H1 (cell line): ENCODE measurements around the gene AMIGO2. TPM values are rescaled to one million over a fixed set of nuclear protein-coding genes. Genes with fewer than 3 reads are reported as not detected.

Experiments
- BCL11A ChIP-seq, 2 experiments: IDR thresholded peaks; one replicate each; pipeline ENCODE4 v1.6.1; 2011; ENCODE audit warnings: low read depth in 2 of 2, low read length in 2 of 2, mild to moderate bottlenecking in 2 of 2
- BRCA1 ChIP-seq: IDR thresholded peaks from 2 replicates; pipeline ENCODE4 v1.6.1; 2012; ENCODE audit warnings: low read depth, low read length, improper control_type of control experiment
- NRF1 ChIP-seq: IDR thresholded peaks from 2 replicates; pipeline ENCODE4 v1.6.1; 2011; ENCODE audit warnings: mild to moderate bottlenecking, low read depth, low read length, improper control_type of control experiment
- PHF8 ChIP-seq: fragments of 200-600 bp; sonication (generic); conservative IDR thresholded peaks from 2 replicates; pipeline ENCODE4 v1.7.1; 2012; ENCODE audit warnings: low read depth, mild to moderate bottlenecking, inconsistent platforms, low read length, moderate library complexity
- POLR2AphosphoS5 ChIP-seq: IDR thresholded peaks from 2 replicates; pipeline ENCODE4 v1.6.1; 2011; ENCODE audit warnings: low read depth, low read length
- RAD21 ChIP-seq, 2 experiments: IDR thresholded peaks in 1 of 2; conservative IDR thresholded peaks in 1 of 2; 2 replicates each; pipeline ENCODE4 v1.6.1; 2011; ENCODE audit warnings: low read depth in 2 of 2, low read length in 2 of 2, improper control_type of control experiment in 1 of 2, inconsistent platforms in 1 of 2, mild to moderate bottlenecking in 1 of 2, moderate library complexity in 1 of 2
- RFX5 ChIP-seq: IDR thresholded peaks from 2 replicates; pipeline ENCODE4 v1.6.1; 2011; ENCODE audit warnings: low read depth, low read length, improper control_type of control experiment, borderline replicate concordance
- TCF12 ChIP-seq: IDR thresholded peaks from 2 replicates; pipeline ENCODE4 v1.6.1; 2011; ENCODE audit warnings: low read depth, mild to moderate bottlenecking, low read length
- polyA plus RNA-seq, 7 experiments: library from polyadenylated mRNA; depleted of rRNA in 3 of 7; stranded (reverse) in 5 of 7; unstranded in 2 of 7; fragments of >200 nt in 5 of 7; fragments of 200-250 nt in 2 of 7; gene quantifications; 1 replicate in 5 of 7; 2 replicates in 1 of 7; 4 replicates in 1 of 7; pipeline versions ENCODE4 v1.2.1 to v1.2.3, GENCODE V29; 2011 to 2013; ENCODE audit warnings: missing spikeins in 2 of 7, mixed read lengths in 2 of 7
- total RNA-seq: library from RNA; stranded (reverse); fragmentation: NEBNext Ultra II Directional; extraction: Animal tissue kit (Norgen Biotek cat#: 25700); gene quantifications from 2 replicates; pipeline ENCODE4 v1.2.1, GENCODE V29; 2021
- TF ChIP-seq, protein P1 (sequence below): fragments of 300-600 bp; sonication (generic); IDR thresholded peaks from 2 replicates; pipeline ENCODE4 v1.7.1; 2012; ENCODE audit warnings: low read length, moderate library complexity, mild to moderate bottlenecking, inconsistent platforms; ENCODE audit not compliant: insufficient replicate concordance
- TF ChIP-seq, protein P2 (sequence below): IDR thresholded peaks from 2 replicates; pipeline ENCODE4 v1.6.1; 2011; ENCODE audit warnings: low read length, improper control_type of control experiment

Gene AMIGO2
- total and polyA plus RNA-seq, 2 of the 8 experiments (the other 6 are each of a cell fraction or from before 2014, with no cell fraction given) = 1.7 to 3.3 TPM

DNA sequence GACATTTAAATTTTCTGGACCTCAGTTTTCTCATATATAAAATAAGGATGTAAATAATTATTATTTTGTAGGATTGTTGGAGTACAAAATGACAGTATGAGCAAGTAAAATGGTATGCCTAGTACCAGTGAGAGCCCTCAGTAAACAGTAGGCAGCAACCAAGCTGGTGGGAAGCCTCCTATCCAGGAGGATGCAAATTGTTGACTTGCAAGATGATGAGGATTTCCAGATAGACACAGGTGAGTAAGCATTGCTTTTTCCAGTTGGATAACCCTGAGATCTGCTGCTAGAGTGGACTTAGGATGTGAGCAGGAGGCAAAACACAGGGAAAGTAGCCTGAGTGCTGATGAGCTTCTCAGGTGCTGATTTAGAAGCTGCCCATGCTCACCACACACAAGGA is 28.2 kb upstream of the AMIGO2 start (continued):
- TF ChIP-seq, protein P1, sequence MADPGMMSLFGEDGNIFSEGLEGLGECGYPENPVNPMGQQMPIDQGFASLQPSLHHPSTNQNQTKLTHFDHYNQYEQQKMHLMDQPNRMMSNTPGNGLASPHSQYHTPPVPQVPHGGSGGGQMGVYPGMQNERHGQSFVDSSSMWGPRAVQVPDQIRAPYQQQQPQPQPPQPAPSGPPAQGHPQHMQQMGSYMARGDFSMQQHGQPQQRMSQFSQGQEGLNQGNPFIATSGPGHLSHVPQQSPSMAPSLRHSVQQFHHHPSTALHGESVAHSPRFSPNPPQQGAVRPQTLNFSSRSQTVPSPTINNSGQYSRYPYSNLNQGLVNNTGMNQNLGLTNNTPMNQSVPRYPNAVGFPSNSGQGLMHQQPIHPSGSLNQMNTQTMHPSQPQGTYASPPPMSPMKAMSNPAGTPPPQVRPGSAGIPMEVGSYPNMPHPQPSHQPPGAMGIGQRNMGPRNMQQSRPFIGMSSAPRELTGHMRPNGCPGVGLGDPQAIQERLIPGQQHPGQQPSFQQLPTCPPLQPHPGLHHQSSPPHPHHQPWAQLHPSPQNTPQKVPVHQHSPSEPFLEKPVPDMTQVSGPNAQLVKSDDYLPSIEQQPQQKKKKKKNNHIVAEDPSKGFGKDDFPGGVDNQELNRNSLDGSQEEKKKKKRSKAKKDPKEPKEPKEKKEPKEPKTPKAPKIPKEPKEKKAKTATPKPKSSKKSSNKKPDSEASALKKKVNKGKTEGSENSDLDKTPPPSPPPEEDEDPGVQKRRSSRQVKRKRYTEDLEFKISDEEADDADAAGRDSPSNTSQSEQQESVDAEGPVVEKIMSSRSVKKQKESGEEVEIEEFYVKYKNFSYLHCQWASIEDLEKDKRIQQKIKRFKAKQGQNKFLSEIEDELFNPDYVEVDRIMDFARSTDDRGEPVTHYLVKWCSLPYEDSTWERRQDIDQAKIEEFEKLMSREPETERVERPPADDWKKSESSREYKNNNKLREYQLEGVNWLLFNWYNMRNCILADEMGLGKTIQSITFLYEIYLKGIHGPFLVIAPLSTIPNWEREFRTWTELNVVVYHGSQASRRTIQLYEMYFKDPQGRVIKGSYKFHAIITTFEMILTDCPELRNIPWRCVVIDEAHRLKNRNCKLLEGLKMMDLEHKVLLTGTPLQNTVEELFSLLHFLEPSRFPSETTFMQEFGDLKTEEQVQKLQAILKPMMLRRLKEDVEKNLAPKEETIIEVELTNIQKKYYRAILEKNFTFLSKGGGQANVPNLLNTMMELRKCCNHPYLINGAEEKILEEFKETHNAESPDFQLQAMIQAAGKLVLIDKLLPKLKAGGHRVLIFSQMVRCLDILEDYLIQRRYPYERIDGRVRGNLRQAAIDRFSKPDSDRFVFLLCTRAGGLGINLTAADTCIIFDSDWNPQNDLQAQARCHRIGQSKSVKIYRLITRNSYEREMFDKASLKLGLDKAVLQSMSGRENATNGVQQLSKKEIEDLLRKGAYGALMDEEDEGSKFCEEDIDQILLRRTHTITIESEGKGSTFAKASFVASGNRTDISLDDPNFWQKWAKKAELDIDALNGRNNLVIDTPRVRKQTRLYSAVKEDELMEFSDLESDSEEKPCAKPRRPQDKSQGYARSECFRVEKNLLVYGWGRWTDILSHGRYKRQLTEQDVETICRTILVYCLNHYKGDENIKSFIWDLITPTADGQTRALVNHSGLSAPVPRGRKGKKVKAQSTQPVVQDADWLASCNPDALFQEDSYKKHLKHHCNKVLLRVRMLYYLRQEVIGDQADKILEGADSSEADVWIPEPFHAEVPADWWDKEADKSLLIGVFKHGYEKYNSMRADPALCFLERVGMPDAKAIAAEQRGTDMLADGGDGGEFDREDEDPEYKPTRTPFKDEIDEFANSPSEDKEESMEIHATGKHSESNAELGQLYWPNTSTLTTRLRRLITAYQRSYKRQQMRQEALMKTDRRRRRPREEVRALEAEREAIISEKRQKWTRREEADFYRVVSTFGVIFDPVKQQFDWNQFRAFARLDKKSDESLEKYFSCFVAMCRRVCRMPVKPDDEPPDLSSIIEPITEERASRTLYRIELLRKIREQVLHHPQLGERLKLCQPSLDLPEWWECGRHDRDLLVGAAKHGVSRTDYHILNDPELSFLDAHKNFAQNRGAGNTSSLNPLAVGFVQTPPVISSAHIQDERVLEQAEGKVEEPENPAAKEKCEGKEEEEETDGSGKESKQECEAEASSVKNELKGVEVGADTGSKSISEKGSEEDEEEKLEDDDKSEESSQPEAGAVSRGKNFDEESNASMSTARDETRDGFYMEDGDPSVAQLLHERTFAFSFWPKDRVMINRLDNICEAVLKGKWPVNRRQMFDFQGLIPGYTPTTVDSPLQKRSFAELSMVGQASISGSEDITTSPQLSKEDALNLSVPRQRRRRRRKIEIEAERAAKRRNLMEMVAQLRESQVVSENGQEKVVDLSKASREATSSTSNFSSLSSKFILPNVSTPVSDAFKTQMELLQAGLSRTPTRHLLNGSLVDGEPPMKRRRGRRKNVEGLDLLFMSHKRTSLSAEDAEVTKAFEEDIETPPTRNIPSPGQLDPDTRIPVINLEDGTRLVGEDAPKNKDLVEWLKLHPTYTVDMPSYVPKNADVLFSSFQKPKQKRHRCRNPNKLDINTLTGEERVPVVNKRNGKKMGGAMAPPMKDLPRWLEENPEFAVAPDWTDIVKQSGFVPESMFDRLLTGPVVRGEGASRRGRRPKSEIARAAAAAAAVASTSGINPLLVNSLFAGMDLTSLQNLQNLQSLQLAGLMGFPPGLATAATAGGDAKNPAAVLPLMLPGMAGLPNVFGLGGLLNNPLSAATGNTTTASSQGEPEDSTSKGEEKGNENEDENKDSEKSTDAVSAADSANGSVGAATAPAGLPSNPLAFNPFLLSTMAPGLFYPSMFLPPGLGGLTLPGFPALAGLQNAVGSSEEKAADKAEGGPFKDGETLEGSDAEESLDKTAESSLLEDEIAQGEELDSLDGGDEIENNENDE = no peak
- TF ChIP-seq, protein P2, sequence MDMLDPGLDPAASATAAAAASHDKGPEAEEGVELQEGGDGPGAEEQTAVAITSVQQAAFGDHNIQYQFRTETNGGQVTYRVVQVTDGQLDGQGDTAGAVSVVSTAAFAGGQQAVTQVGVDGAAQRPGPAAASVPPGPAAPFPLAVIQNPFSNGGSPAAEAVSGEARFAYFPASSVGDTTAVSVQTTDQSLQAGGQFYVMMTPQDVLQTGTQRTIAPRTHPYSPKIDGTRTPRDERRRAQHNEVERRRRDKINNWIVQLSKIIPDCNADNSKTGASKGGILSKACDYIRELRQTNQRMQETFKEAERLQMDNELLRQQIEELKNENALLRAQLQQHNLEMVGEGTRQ = no peak
- TF ChIP-seq RFX5 = no peak
- no peak for TF ChIP-seq POLR2AphosphoS5
- TF ChIP-seq BCL11A (IDR thresholded peaks at IDR 0.05; ENCODE audit: low read depth in 2 of 2, low read length in 2 of 2) = no peak
- TF ChIP-seq BRCA1 = no peak
- TF ChIP-seq PHF8 = no peak
- no peak for TF ChIP-seq RAD21 (IDR thresholded peaks at IDR 0.05 in 1 of 2, conservative IDR thresholded peaks at IDR 0.05 in 1 of 2; ENCODE audit: low read depth in 2 of 2, low read length in 2 of 2)
- no peak for TF ChIP-seq TCF12
- TF ChIP-seq NRF1 = no peak
